Peyer's patch (tissue), 4 donors: ENCODE results near the gene SMG9. TPM values are rescaled to one million over a fixed set of nuclear protein-coding genes. Genes with fewer than 3 reads are reported as not detected.
A peak's percentile ranks its signal among the peaks of the same experiment; 100 is the strongest.
"Not testable (repeated sequence)": the region's sequence is repeated elsewhere in the genome, so short reads cannot be mapped to it uniquely, and the experiment has no call there.

ENCODE experiments used
- DNase-seq, 3 donors: peaks; one replicate each; pipeline ENCODE4 v3.0.0-alpha.2; 2017 to 2019
- H3K27ac ChIP-seq, 4 donors: fragments of 200-600 bp; sonication (generic); one replicate each; pipeline ENCODE4 v1.5.1; 2016 to 2019
- H3K27me3 ChIP-seq, 2 donors: fragments of 200-600 bp; sonication (generic); one replicate each; pipeline ENCODE4 v1.5.1; 2019
- H3K36me3 ChIP-seq, 3 donors: fragments of 200-600 bp; sonication (generic); one replicate each; pipeline ENCODE4 v1.5.1; 2016 to 2019
- H3K4me1 ChIP-seq, 4 donors: fragments of 200-600 bp; sonication (generic); one replicate each; pipeline ENCODE4 v1.5.1; 2016 to 2019
- H3K4me3 ChIP-seq, 4 donors: fragments of 200-600 bp; sonication (generic); 1 replicate in 3 of 4; 2 replicates in 1 of 4; pipeline ENCODE4 v1.5.1; 2016 to 2019; ENCODE audit warnings: mild to moderate bottlenecking in 1 of 4
- H3K9me3 ChIP-seq, 4 donors: fragments of 200-600 bp; sonication (generic); one replicate each; pipeline ENCODE4 v1.5.1; 2016 to 2019; ENCODE audit warnings: mild to moderate bottlenecking in 1 of 4
- POLR2A ChIP-seq, 2 donors: fragments of 450-650 bp; IDR thresholded peaks; one replicate each; pipeline ENCODE4 v1.5.1; 2017; ENCODE audit warnings: antibody characterized with exemption in 2 of 2, mild to moderate bottlenecking in 2 of 2, moderate library complexity in 2 of 2
- total RNA-seq, 4 donors: library from RNA; depleted of rRNA; stranded (reverse); fragments of >200 nt; gene quantifications; one replicate each; pipeline ENCODE4 v1.1.0, GENCODE V29; 2016
- TF ChIP-seq, protein P1 (sequence below), 6 experiments: fragments of 450-650 bp in 4 of 6; fragments of 200-600 bp in 2 of 6; sonication (generic) in 1 of 6; IDR thresholded peaks; one replicate each; pipeline ENCODE4 v1.5.1; 2017 to 2019; ENCODE audit warnings: antibody characterized with exemption in 6 of 6, mild to moderate bottlenecking in 3 of 6, moderate library complexity in 1 of 6

SMG9 gene
- total RNA-seq, 4 donors from 2014 or later: 25.0 to 56.1 (median 40.8) TPM

DNA sequence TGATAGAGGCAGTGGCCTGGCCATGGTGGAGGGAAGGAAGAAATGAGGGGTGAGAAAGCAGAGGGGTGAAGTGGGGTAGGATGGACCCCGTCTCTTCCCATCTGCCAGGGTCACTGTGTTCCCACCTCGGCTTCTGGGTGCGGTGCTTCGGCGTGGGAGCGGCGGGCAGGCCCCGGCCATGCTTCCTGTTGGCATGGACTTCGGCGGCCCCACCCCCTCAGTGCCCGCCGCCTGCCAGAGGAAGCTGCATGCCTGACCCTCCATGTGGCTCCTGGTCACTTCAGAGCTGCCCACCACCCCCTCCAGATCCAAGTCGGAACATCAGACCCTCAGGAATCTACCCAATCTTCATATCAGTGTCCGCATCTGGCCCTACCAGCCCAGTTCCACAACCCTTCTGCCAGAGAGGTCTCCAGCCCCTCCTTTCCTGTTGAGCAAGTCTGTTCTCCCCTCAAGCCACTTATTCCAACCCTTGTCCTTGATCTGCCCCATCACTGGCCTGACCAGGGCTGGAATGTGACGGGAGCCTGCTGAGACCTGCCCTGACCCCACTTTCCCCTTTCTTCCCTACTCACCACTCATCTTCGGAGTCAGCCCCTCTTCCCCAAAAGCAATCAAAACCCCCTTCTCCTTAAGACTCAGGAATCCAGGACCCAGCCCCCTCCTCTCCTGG is 24.5 kb upstream of the SMG9 start:
- H3K9me3 ChIP-seq: no peaks in the 10 kb centered on the region
- DNase-seq: peak in 2 of 3 donors; percentile 75 to 80
- peak overlapping the region; percentile 42 to 56 (median 48) for H3K4me3 ChIP-seq
- H3K36me3 ChIP-seq: no peaks in the 10 kb centered on the region
- H3K27ac ChIP-seq: peak overlapping the region; percentile 70 to 93 (median 80)
- peaks cover 4 to 63% (median 11%) of the 10 kb centered on the region in 4 donors for H3K4me1 ChIP-seq
- no peak for TF ChIP-seq POLR2A (IDR thresholded peaks at IDR 0.05)
- TF ChIP-seq, protein P1, sequence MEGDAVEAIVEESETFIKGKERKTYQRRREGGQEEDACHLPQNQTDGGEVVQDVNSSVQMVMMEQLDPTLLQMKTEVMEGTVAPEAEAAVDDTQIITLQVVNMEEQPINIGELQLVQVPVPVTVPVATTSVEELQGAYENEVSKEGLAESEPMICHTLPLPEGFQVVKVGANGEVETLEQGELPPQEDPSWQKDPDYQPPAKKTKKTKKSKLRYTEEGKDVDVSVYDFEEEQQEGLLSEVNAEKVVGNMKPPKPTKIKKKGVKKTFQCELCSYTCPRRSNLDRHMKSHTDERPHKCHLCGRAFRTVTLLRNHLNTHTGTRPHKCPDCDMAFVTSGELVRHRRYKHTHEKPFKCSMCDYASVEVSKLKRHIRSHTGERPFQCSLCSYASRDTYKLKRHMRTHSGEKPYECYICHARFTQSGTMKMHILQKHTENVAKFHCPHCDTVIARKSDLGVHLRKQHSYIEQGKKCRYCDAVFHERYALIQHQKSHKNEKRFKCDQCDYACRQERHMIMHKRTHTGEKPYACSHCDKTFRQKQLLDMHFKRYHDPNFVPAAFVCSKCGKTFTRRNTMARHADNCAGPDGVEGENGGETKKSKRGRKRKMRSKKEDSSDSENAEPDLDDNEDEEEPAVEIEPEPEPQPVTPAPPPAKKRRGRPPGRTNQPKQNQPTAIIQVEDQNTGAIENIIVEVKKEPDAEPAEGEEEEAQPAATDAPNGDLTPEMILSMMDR (IDR thresholded peaks at IDR 0.05): no peak
- H3K27me3 ChIP-seq: no peaks in the 10 kb centered on the region

DNA sequence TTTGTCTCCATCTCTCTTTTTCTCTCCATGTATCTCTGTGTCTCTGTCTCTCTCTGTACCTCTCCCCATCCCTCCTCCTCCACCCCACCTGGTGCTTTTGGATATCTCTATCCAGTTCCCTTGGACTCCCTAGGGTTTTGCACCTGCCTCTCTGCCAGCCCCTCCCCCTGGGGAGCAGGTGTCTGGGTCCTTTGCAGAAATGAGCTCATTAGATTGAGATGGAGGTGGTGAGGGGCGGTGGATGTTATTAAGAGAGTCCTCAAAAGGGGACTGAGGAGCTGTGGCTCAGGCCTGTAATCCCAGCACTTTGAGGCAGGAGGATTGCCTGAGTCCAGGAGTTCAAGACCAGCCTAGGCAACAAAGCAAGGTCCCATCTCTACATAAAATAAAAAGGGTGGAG is 23.9 kb upstream of the SMG9 start:
- H3K27ac ChIP-seq: peak overlapping the region; percentile 70 to 93 (median 80)
- DNase-seq: peak in 1 of 3 donors; percentile 62
- no peaks in the 10 kb centered on the region for H3K27me3 ChIP-seq

DNA sequence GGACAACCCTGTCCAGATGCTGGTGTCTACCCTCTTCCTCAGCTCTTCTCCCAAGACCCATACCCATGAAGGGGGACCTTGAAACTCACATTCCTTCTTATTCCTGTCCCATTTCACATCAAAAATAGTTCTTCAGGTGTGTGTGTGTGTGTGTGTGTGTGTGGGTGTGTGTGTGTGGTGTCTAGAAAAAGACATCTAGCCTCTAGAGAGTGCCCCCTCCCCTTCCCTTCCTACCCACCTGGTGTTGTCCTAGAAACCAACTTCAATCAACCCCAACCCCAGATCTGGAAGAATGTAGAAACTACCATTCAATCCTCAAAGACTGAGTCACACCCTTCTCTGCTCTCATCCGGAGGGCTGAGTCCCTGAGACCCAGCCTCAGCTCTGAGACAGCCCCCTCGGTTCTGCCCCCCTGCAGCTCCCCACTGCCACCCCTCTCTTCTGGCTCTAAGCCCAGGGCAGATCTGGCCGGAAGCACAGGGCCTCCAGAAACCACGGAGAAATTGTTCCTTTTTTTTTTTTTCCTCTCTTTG is 22.5 kb upstream of the SMG9 start:
- Histone ChIP-seq H3K36me3 (no peaks in the 10 kb centered on the region), H3K4me1 (peaks cover 4 to 54% (median 11%) of the 10 kb centered on the region in 4 donors), H3K27me3 (no peaks in the 10 kb centered on the region), H3K9me3 (no peaks in the 10 kb centered on the region), H3K27ac (peak overlapping the region in 2 of 4 donors; percentile 78 to 93), H3K4me3 (peak overlapping the region in 1 of 4 donors; percentile 29)
- DNase-seq: peak in 1 of 3 donors; percentile 37
- TF ChIP-seq, protein P1 (IDR thresholded peaks at IDR 0.05): no peak
- TF ChIP-seq POLR2A (IDR thresholded peaks at IDR 0.05): no peak

More for the DNA sequence above, 23.9 kb upstream of the SMG9 start:
- TF ChIP-seq, protein P1 (IDR thresholded peaks at IDR 0.05): no peak
- TF ChIP-seq POLR2A (IDR thresholded peaks at IDR 0.05): no peak
- no peaks in the 10 kb centered on the region for H3K9me3 ChIP-seq
- H3K4me1 ChIP-seq: peaks cover 4 to 63% (median 11%) of the 10 kb centered on the region in 4 donors
- no peak overlapping the region for H3K4me3 ChIP-seq
- H3K36me3 ChIP-seq: no peaks in the 10 kb centered on the region

DNA sequence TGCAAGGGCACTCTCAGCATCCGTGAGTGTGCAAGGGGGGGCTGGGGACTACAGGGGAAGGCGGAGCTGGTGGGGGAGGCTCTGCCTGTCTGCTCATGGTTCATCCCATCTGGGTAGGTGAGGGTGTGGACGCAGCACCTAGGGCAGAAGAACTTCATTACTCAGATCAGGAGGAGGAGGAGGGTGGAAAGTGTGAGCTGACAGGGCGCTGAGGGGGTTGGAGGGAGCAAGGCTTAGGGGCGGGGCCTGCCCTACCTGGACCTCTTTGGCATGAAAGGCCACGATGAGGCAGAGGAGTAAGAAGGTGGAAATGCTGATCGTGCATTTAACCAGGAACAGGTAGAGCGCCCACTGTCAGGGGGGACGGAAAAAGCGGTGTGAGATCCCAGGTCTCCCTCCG is 21.5 kb upstream of the SMG9 start:
- Histone ChIP-seq H3K9me3 (no peaks in the 10 kb centered on the region), H3K27ac (peak overlapping the region in 1 of 4 donors; percentile 93), H3K4me1 (peaks cover 4 to 53% (median 11%) of the 10 kb centered on the region in 4 donors), H3K4me3 (no peak overlapping the region), H3K27me3 (no peaks in the 10 kb centered on the region), H3K36me3 (no peaks in the 10 kb centered on the region)
- DNase-seq: peak in 1 of 3 donors; percentile 36
- TF ChIP-seq, protein P1 (IDR thresholded peaks at IDR 0.05): no peak
- no peak for TF ChIP-seq POLR2A (IDR thresholded peaks at IDR 0.05)

DNA sequence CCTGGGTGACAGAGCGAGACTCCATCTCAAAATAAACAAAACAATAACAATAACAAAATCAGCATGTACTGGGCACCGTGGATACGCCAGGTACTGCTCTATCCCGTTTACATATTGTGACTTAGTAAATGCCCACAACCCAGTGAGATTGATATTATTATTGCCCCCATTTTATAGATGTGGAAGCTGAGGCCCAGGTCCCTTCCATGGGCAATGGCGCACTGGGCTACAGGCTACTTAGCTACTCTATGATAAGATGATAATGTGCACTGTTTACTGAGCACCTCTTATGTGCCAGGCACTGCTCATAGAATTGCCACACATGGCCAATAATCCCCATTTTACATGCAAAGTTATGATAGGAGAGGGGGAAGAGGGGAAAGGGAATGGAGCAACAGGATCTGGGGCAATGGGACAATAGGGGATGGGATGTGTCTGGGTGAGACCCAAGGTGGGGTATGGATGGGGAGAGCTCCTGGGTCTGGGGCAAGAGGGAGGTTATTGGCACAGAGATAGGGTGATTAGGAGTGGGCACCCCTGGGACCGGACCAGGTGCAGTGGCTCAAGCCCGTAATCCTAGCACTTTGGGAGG is 20.6 kb upstream of the SMG9 start:
- H3K9me3 ChIP-seq: no peaks in the 10 kb centered on the region
- H3K36me3 ChIP-seq: no peaks in the 10 kb centered on the region
- H3K4me3 ChIP-seq: no peak overlapping the region
- peak overlapping the region in 1 of 4 donors; percentile 93 for H3K27ac ChIP-seq
- H3K4me1 ChIP-seq: peaks cover 4 to 44% (median 8%) of the 10 kb centered on the region in 4 donors
- DNase-seq: peak in 1 of 3 donors; percentile 13
- TF ChIP-seq, protein P1 (IDR thresholded peaks at IDR 0.05): no peak
- no peak for TF ChIP-seq POLR2A (IDR thresholded peaks at IDR 0.05)
- H3K27me3 ChIP-seq: no peaks in the 10 kb centered on the region

DNA sequence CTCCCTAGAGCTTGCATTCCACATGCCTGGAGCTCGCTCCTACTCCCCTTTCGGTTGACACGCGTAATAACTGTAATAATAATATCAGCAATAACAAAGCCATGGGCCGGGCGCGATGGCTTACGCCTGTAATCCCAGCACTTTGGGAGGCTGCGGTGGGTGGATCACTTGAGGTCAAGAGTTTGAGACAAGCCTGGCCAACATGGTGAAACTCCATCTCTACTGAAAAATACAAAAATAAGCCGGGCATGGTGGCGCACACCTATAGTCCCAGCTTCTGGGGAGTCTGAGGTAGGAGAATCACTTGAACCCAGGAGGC is 20.1 kb upstream of the SMG9 start:
- peaks cover 4 to 39% (median 8%) of the 10 kb centered on the region in 4 donors for H3K4me1 ChIP-seq
- not testable (repeated sequence) for H3K36me3 ChIP-seq, H3K9me3 ChIP-seq, H3K27ac ChIP-seq, H3K4me3 ChIP-seq, DNase-seq, H3K27me3 ChIP-seq
